ENCODE data around the gene OSTF1.

GRCh38 chr9:75087289-75087823 is 958 bp upstream of the OSTF1 start:
- TF ChIP-seq CTCF (conservative IDR thresholded peaks at IDR 0.05) (no peak; the same call in 1 of the 2 replicates), EZH2 (IDR thresholded peaks at IDR 0.05; ENCODE audit: low read depth) (no peak)
